LNCAP (cell line): ENCODE measurements around the gene ESRRA.

Source experiments
- TF ChIP-seq, protein P1 (sequence below): fragments of 450-650 bp; IDR thresholded peaks from 2 replicates; pipeline ENCODE4 v1.5.1; 2017; ENCODE audit warnings: mild to moderate bottlenecking

The ESRRA gene

GRCh38 chr11:64262271-64263002 is 42.9 kb upstream of the ESRRA start:
- TF ChIP-seq, protein P1, sequence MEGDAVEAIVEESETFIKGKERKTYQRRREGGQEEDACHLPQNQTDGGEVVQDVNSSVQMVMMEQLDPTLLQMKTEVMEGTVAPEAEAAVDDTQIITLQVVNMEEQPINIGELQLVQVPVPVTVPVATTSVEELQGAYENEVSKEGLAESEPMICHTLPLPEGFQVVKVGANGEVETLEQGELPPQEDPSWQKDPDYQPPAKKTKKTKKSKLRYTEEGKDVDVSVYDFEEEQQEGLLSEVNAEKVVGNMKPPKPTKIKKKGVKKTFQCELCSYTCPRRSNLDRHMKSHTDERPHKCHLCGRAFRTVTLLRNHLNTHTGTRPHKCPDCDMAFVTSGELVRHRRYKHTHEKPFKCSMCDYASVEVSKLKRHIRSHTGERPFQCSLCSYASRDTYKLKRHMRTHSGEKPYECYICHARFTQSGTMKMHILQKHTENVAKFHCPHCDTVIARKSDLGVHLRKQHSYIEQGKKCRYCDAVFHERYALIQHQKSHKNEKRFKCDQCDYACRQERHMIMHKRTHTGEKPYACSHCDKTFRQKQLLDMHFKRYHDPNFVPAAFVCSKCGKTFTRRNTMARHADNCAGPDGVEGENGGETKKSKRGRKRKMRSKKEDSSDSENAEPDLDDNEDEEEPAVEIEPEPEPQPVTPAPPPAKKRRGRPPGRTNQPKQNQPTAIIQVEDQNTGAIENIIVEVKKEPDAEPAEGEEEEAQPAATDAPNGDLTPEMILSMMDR = no peak

- TF ChIP-seq, protein P1 = no peak
Measured at GRCh38 chr11:64263021-64263946, 42.0 kb upstream of the ESRRA start.

DNA sequence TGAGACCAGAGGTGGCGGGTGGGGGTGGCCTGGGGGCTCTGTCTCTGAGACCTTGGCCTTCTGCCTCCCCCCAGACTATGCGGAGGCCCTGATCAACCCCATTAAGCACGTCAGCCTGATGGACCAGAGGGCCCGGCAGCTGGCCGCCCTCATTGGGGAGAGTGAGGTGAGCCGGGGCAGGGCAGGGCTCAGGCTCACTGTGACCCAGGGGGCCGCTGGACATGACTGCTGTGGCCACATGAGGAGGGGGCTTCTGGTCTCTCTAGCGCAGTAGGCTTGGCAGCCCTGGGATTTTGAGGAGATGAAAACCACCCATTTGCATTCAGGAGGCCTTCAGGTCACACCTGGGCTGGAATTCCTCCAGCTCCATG is 41.4 kb upstream of the ESRRA start:
- TF ChIP-seq, protein P1 = no peak

DNA sequence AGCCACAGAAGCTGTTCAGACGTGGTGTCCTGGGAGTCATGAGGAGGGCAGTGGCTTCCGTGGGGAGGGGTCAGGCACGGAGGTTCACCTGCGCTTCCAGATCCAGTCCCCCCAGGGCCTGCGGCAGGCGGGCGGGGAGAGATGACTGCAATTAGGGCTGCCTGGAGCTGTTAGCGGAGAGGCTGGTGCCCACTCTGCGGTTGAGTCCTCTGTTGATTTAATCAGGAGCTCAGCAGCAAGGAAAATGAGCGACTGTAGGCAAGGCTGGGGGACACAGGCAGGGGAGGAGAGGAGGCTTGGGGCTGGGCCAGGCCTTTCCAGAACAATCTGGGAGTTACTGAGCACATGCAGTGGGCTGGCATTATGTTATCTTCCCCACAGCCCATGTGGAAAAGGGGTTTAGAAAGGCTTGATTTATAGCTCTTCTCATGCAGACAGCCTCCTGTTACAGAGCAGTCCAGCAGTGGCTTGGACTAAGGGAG is 40.9 kb upstream of the ESRRA start:
- TF ChIP-seq, protein P1 = no peak

DNA sequence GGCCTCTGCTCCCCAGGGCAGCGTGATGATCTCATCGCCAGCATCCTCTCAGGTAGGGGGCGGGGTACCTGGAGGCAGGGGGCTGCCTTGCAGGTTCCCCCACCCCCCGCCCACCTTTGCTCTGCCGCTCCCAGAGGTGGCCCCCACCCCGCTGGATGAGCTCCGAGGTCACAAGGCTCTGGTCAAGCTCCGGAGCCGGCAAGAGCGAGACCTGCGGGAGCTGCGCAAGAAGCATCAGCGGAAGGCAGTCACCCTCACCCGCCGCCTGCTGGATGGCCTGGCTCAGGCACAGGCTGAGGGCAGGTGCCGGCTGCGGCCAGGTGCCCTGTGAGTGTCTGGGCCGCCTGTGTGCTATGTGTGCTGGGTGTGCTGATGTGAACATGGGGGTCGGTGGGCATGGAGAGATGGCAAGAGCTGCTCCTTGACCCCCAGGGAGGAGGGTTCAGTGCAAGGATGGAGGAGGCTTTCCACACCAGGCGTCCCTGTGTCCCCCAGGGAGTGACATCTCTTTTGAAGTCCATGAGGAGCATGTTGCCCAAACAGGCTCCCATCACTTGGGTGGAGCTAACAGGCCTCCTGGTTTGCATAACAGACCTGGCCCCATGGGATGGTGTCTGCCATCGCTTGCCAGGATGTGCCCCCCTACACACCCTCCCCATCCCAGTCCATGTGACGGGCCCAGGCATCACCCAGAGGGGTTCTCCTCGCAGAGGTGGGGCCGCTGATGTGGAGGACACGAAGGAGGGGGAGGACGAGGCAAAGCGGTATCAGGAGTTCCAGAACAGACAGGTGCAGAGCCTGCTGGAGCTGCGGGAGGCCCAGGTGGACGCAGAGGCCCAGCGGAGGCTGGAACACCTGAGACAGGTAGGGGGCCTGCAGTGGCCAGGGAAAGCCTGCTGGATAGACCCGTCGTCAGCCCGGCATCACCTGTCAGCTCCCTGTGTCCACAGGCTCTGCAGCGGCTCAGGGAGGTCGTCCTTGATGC is 39.9 kb upstream of the ESRRA start:
- TF ChIP-seq, protein P1 = no peak

GRCh38 chr11:64266339-64266738 is 39.0 kb upstream of the ESRRA start:
- TF ChIP-seq, protein P1 = no peak
